ENCODE data around the gene MYCBPAP. TPM values are rescaled to one million over a fixed set of nuclear protein-coding genes. Genes with fewer than 3 reads are reported as not detected.

Gene MYCBPAP
- total and polyA plus RNA-seq, 2 donors (not counting 3 experiments of a cell fraction or from before 2014, with no cell fraction given), result 0.40 to 0.66 TPM

GRCh38 chr17:50475362-50475761, 32.9 kb upstream of the MYCBPAP start:
- dilution Hi-C loops (cut with MboI; ENCODE audit: extremely low pct_ligation_motif_present, low sequenced_read_pairs), result no loop called here
- H2AFZ ChIP-seq (ENCODE audit: low read depth, low read length), result no peak overlapping the region
- no peaks in the 10 kb centered on the region for H3K36me3 ChIP-seq (ENCODE audit: control insufficient read depth in 2 of 2, extremely low read depth in 1 of 2, insufficient read depth in 2 of 2, low read length in 2 of 2)
- no peak for DNase-seq (ENCODE audit: low read depth, low spot score)
- no peaks in the 10 kb centered on the region for H3K9me1 ChIP-seq (replicated peaks; ENCODE audit: control insufficient read depth, extremely low read depth, insufficient read depth, low read length)
- no TSS peak for BruUV-seq (replicated peaks)
- no peak for TF ChIP-seq CTCF (IDR thresholded peaks at IDR 0.05; ENCODE audit: extremely low read depth in 1 of 2, insufficient read depth in 1 of 2, low read depth in 1 of 2, low read length in 2 of 2)
- TF ChIP-seq POLR2A (IDR thresholded peaks at IDR 0.05; ENCODE audit: low read depth, low read length), result no peak
- TF ChIP-seq JUN (IDR thresholded peaks at IDR 0.05; ENCODE audit: borderline replicate concordance, insufficient read depth, insufficient read length, low read depth), result no peak
- no peak for TF ChIP-seq POLR2AphosphoS5 (IDR thresholded peaks at IDR 0.05; ENCODE audit: insufficient read depth, low read depth, low read length)
- no peak for TF ChIP-seq FOS (IDR thresholded peaks at IDR 0.05; ENCODE audit: borderline replicate concordance, insufficient read depth, low read length)
- TF ChIP-seq GATA2 (IDR thresholded peaks at IDR 0.05; ENCODE audit: insufficient read depth, insufficient read length, low read depth, low read length), result no peak
- no peak for TF ChIP-seq EZH2 (IDR thresholded peaks at IDR 0.05; ENCODE audit: borderline replicate concordance, low read depth, low read length, severe bottlenecking)
- TF ChIP-seq MYC (IDR thresholded peaks at IDR 0.05; ENCODE audit: low read depth, low read length), result no peak
- no peak for TF ChIP-seq MAX (IDR thresholded peaks at IDR 0.05; ENCODE audit: insufficient read depth, insufficient read length)
- H3K27ac ChIP-seq (ENCODE audit: insufficient read depth, low read depth, low read length), result no peak overlapping the region
- H3K9ac ChIP-seq (replicated peaks; ENCODE audit: extremely low read depth, insufficient read depth, low read length), result no peak overlapping the region
- no peak overlapping the region for H3K4me2 ChIP-seq (ENCODE audit: insufficient read depth, low read length)
- no peaks in the 10 kb centered on the region for H4K20me1 ChIP-seq (replicated peaks; ENCODE audit: control insufficient read depth, extremely low read depth, insufficient read depth, low read length)
- ChIA-PET POLR2A (no interaction called here), CTCF (interaction anchor here (2.6 kb wide), 1 partner anchor 78 kb away, joined by 10 read pairs; the partner anchor contains the start of gene LRRC59)
- intact Hi-C loops (cut with micrococcal nuclease), result no loop called here
- peaks cover 9 to 17% of the 10 kb centered on the region in 2 experiments for H3K27me3 ChIP-seq (ENCODE audit: control insufficient read depth in 2 of 2, insufficient read depth in 2 of 2, low read length in 2 of 2)
- no peak for FAIRE-seq
- peaks cover 11% of the 10 kb centered on the region for H3K4me1 ChIP-seq (ENCODE audit: control insufficient read depth, extremely low read depth, insufficient read depth, low read length)
- peaks cover 8% of the 10 kb centered on the region for H3K79me2 ChIP-seq (ENCODE audit: control insufficient read depth, insufficient read depth, low read length)
- no peaks in the 10 kb centered on the region for H3K9me3 ChIP-seq (replicated peaks; ENCODE audit: control insufficient read depth, insufficient read depth, low read length)
- H3K4me3 ChIP-seq (replicated peaks in 1 of 3; ENCODE audit: insufficient read depth in 1 of 3, low read depth in 1 of 3, low read length in 3 of 3), result no peak overlapping the region

All from endothelial cell of umbilical vein (primary cell).